B cell (primary cell): ENCODE results near the gene TBC1D25. TPM values are rescaled to one million over a fixed set of nuclear protein-coding genes. Genes with fewer than 3 reads are reported as not detected.

Experiments
- ATAC-seq: fragments of 200-7000 bp; cut with Tn5 transposase; one replicate; pipeline ENCODE4 v1.10.0; 2021; ENCODE audit warnings: low read depth, mild to moderate bottlenecking, moderate number of reproducible peaks, moderate library complexity
- CTCF ChIA-PET: fragments of 350-600 bp; sonication (Branson Sonifier 250); formaldehyde crosslinking; loops from one replicate; lab custom pipeline; 2021; ENCODE audit warnings: antibody characterized with exemption, inconsistent platforms; lab: Charles Lee
- POLR2A ChIA-PET: fragments of 350-600 bp; sonication (Branson Sonifier 250); formaldehyde crosslinking; loops from one replicate; lab custom pipeline; 2021; ENCODE audit warnings: antibody characterized with exemption; lab: Charles Lee
- DNase-seq: peaks from one replicate; pipeline ENCODE4 v3.0.0; 2013
- H2AFZ ChIP-seq: 2 replicates; pipeline ENCODE4 v1.6.1; 2012; ENCODE audit warnings: mild to moderate bottlenecking, low read depth, low read length; ENCODE audit not compliant: insufficient read depth, poor library complexity, severe bottlenecking
- H3K27ac ChIP-seq, 2 donors: 1 replicate in 1 of 2; 2 replicates in 1 of 2; pipeline ENCODE4 v1.5.1; 2012 to 2013; ENCODE audit warnings: low read length in 2 of 2, mild to moderate bottlenecking in 2 of 2, moderate library complexity in 1 of 2
- H3K27me3 ChIP-seq, 4 experiments: fragments of 200-600 bp in 1 of 4; sonication (generic) in 1 of 4; replicated peaks in 1 of 4; 1 replicate in 2 of 4; 2 replicates in 2 of 4; pipeline versions ENCODE4 v1.6.1 to v1.7.0; 2013 to 2016; ENCODE audit warnings: low read length in 3 of 4, mild to moderate bottlenecking in 2 of 4, mixed read lengths in 1 of 4, moderate library complexity in 1 of 4; ENCODE audit not compliant: insufficient read depth in 4 of 4, control insufficient read depth in 3 of 4; ENCODE audit errors: control extremely low read depth in 1 of 4
- H3K36me3 ChIP-seq, 2 experiments: replicated peaks in 1 of 2; 1 replicate in 1 of 2; 2 replicates in 1 of 2; pipeline versions ENCODE4 v1.6.1 to v1.7.1; 2013; ENCODE audit warnings: low read length in 1 of 2; ENCODE audit not compliant: insufficient read depth in 2 of 2, control insufficient read depth in 1 of 2; ENCODE audit errors: control extremely low read depth in 1 of 2, extremely low read depth in 1 of 2
- H3K4me1 ChIP-seq, 2 donors: fragments of 200-600 bp in 1 of 2; sonication (generic) in 1 of 2; 1 replicate in 1 of 2; 2 replicates in 1 of 2; pipeline versions ENCODE4 v1.5.1 to v1.6.1; 2013 to 2017; ENCODE audit warnings: low read length in 2 of 2; ENCODE audit not compliant: control insufficient read depth in 2 of 2, insufficient read depth in 2 of 2
- H3K4me2 ChIP-seq: replicated peaks from 2 replicates; pipeline ENCODE3; 2012; ENCODE audit warnings: mild to moderate bottlenecking, low read depth, low read length; ENCODE audit not compliant: poor library complexity, severe bottlenecking
- H3K4me3 ChIP-seq, 5 experiments: fragments of 200-600 bp in 1 of 5; sonication (generic) in 1 of 5; 1 replicate in 3 of 5; 2 replicates in 2 of 5; pipeline versions ENCODE4 v1.5.1 to v1.7.0; 2011 to 2016; ENCODE audit warnings: low read length in 4 of 5, mild to moderate bottlenecking in 4 of 5, low read depth in 2 of 5, control low read depth in 1 of 5, moderate library complexity in 1 of 5; ENCODE audit not compliant: insufficient read depth in 1 of 5; ENCODE audit errors: control extremely low read depth in 1 of 5, extremely low read depth in 1 of 5
- H3K79me2 ChIP-seq: fragments of 200-600 bp; sonication (generic); one replicate; pipeline ENCODE4 v1.6.0; 2016; ENCODE audit warnings: low read length; ENCODE audit not compliant: control insufficient read depth, insufficient read depth
- H3K9ac ChIP-seq: fragments of 200-600 bp; sonication (generic); 2 replicates; pipeline ENCODE4 v1.6.1; 2017; ENCODE audit warnings: mild to moderate bottlenecking, low read length, moderate library complexity
- H3K9me3 ChIP-seq, 3 donors: one replicate each; pipeline versions ENCODE4 v1.6.1 to v1.7.1; 2013; ENCODE audit warnings: low read length in 2 of 3; ENCODE audit not compliant: control insufficient read depth in 2 of 3, insufficient read depth in 1 of 3; ENCODE audit errors: control extremely low read depth in 1 of 3
- H4K20me1 ChIP-seq: 2 replicates; pipeline ENCODE4 v1.6.0; 2012; ENCODE audit warnings: mild to moderate bottlenecking, low read length; ENCODE audit not compliant: insufficient read depth, control insufficient read depth, poor library complexity, severe bottlenecking
- H3K27ac Mint-ChIP-seq: one replicate; pipeline ENCODE4 v1.8.0; 2021; ENCODE audit warnings: mixed read lengths
- H3K27me3 Mint-ChIP-seq: one replicate; pipeline ENCODE4 v1.8.0; 2021; ENCODE audit warnings: mixed read lengths
- H3K4me1 Mint-ChIP-seq: one replicate; pipeline ENCODE4 v1.8.0; 2021; ENCODE audit warnings: mixed read lengths
- H3K4me3 Mint-ChIP-seq: one replicate; pipeline ENCODE4 v1.8.0; 2021; ENCODE audit warnings: mixed read lengths
- H3K9me3 Mint-ChIP-seq: one replicate; pipeline ENCODE4 v1.8.0; 2022; ENCODE audit warnings: mixed read lengths; ENCODE audit not compliant: insufficient read depth
- CTCF ChIP-seq: fragments of 200-600 bp; IDR thresholded peaks from one replicate; pipeline ENCODE4 v1.8.0; 2022; ENCODE audit warnings: antibody characterized with exemption, mild to moderate bottlenecking
- EZH2 ChIP-seq: IDR thresholded peaks from 2 replicates; pipeline ENCODE4 v1.6.1; 2012; ENCODE audit warnings: borderline replicate concordance, low read depth, mild to moderate bottlenecking, moderate library complexity, low read length; ENCODE audit not compliant: insufficient read depth, poor library complexity, severe bottlenecking
- WGBS: methylation state at CpG from one replicate; pipeline ENCODE4 v1.1.5; 2013; ENCODE audit warnings: missing lambda C conversion rate; ENCODE audit not compliant: insufficient coverage; 5-methylcytosine and 5-hydroxymethylcytosine counted together
- intact Hi-C: fragments of 100-400 bp; cut with micrococcal nuclease; formaldehyde crosslinking; loops from one replicate; pipeline ENCODE4 v1.10.0; 2022
- polyA plus RNA-seq: library from polyadenylated mRNA; depleted of rRNA; stranded (reverse); fragments of >200 nt; gene quantifications from 2 replicates; pipeline ENCODE4 v1.2.3, GENCODE V29; 2012
- total RNA-seq, 2 donors: library from RNA; stranded (reverse); fragments of 120-200 nt in 1 of 2; gene quantifications; 1 replicate in 1 of 2; 2 replicates in 1 of 2; pipeline versions ENCODE4 v1.2.3 to v1.2.4, GENCODE V29; 2013 to 2022

Gene TBC1D25
- total and polyA plus RNA-seq, 2 donors (not counting 1 experiment from before 2014, with no cell fraction given) = 24.6 to 31.5 TPM

GRCh38 chrX:48497871-48498270, 41.6 kb upstream of the TBC1D25 start:
- Mint-ChIP-seq H3K9me3 (no peaks in the 10 kb centered on the region), H3K4me1 (no peaks in the 10 kb centered on the region), H3K27me3 (peaks cover 4% of the 10 kb centered on the region), H3K4me3 (no peak overlapping the region), H3K27ac (no peak overlapping the region)
- Histone ChIP-seq H4K20me1 (no peaks in the 10 kb centered on the region), H3K4me2 (no peak overlapping the region), H3K4me1 (no peaks in the 10 kb centered on the region), H3K79me2 (no peaks in the 10 kb centered on the region), H3K27ac (no peak overlapping the region), H2AFZ (no peak overlapping the region), H3K9me3 (no peaks in the 10 kb centered on the region), H3K36me3 (no peaks in the 10 kb centered on the region), H3K9ac (no peak overlapping the region), H3K4me3 (no peak overlapping the region), H3K27me3 (peaks cover 0 to 2% (median 0%) of the 10 kb centered on the region in 4 experiments)
- DNase-seq (no peak), ATAC-seq (no peak)
- intact Hi-C loops = no loop called here
- TF ChIP-seq CTCF = no peak
- TF ChIP-seq EZH2 = no peak
- POLR2A ChIA-PET = no interaction called here
- CTCF ChIA-PET = interaction anchor here (0.7 kb wide), 1 partner anchor 219 kb away, joined by 3 read pairs; no protein-coding TSS in a partner anchor
- 100% methylated on average over 1 of the region's 5 CpGs for WGBS

DNA sequence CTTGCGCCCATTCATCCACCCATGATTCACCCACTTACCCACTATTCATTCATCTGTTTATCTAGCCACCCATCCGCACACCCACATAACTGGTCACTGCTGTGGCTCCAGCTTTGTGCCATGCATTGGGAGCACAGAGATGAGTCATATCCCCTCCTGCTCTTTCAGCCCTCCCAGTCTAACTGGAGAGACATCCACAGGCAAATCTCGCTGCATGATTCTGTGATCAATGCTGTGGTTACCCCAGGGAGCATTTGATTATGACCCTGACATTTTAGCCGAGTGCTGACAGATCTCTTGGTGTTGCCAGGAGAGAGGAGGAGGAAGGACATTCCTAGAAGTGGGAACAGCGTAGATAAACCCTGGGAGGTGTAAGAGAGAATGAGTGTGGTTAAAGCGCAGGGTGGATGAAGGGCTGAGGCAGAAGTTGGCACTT, 41.1 kb upstream of the TBC1D25 start:
- H3K79me2 ChIP-seq = no peaks in the 10 kb centered on the region
- WGBS = 68% methylated on average over 5 of the region's 6 CpGs
- H3K36me3 ChIP-seq = no peaks in the 10 kb centered on the region
- no peak for TF ChIP-seq CTCF
- no peak for TF ChIP-seq EZH2
- H3K9me3 ChIP-seq = no peaks in the 10 kb centered on the region
- POLR2A ChIA-PET = no interaction called here
- H2AFZ ChIP-seq = no peak overlapping the region
- CTCF ChIA-PET = no interaction called here
- intact Hi-C loops = no loop called here
- no peak overlapping the region for H3K4me2 ChIP-seq
- H3K4me3 Mint-ChIP-seq = no peak overlapping the region
- H3K4me1 Mint-ChIP-seq = no peaks in the 10 kb centered on the region
- peaks cover 4% of the 10 kb centered on the region for H3K27me3 Mint-ChIP-seq
- H4K20me1 ChIP-seq = no peaks in the 10 kb centered on the region
- H3K9ac ChIP-seq = no peak overlapping the region
- no peak for DNase-seq
- H3K27ac ChIP-seq = no peak overlapping the region
- H3K9me3 Mint-ChIP-seq = no peaks in the 10 kb centered on the region
- H3K27me3 ChIP-seq = peaks cover 0 to 2% (median 0%) of the 10 kb centered on the region in 4 experiments
- no peak for ATAC-seq
- no peak overlapping the region for H3K4me3 ChIP-seq
- no peak overlapping the region for H3K27ac Mint-ChIP-seq
- H3K4me1 ChIP-seq = no peaks in the 10 kb centered on the region
